H9 (cell line): ENCODE results near the gene JAG2. TPM values are rescaled to one million over a fixed set of nuclear protein-coding genes. Genes with fewer than 3 reads are reported as not detected.

Experiments
- DNase-seq: peaks from one replicate; pipeline ENCODE4 v3.0.0-alpha.2; 2017
- H2AFZ ChIP-seq: one replicate; pipeline ENCODE4 v1.6.1; 2013; ENCODE audit warnings: mild to moderate bottlenecking, low read length, control low read depth, moderate library complexity
- H2AK5ac ChIP-seq: 2 replicates; pipeline ENCODE4 v1.6.1; 2013; ENCODE audit warnings: low read length, control low read depth, mixed read lengths; ENCODE audit not compliant: insufficient read length
- H2BK120ac ChIP-seq: one replicate; pipeline ENCODE4 v1.6.1; 2013; ENCODE audit warnings: low read depth, mild to moderate bottlenecking, low read length, control low read depth, inconsistent platforms; ENCODE audit not compliant: poor library complexity, severe bottlenecking
- H2BK12ac ChIP-seq: 2 replicates; pipeline ENCODE4 v1.6.1; 2013; ENCODE audit warnings: low read length, control low read depth, mixed read lengths, low read depth; ENCODE audit not compliant: insufficient read length
- H2BK15ac ChIP-seq: 2 replicates; pipeline ENCODE4 v1.6.1; 2013; ENCODE audit warnings: low read depth, low read length, control low read depth
- H2BK20ac ChIP-seq: one replicate; pipeline ENCODE4 v1.6.1; 2013; ENCODE audit warnings: low read depth, mild to moderate bottlenecking, low read length, control low read depth, inconsistent platforms; ENCODE audit not compliant: poor library complexity, severe bottlenecking
- H2BK5ac ChIP-seq: 2 replicates; pipeline ENCODE4 v1.6.1; 2013; ENCODE audit warnings: low read length, control low read depth, mixed read lengths; ENCODE audit not compliant: insufficient read length
- H3K14ac ChIP-seq: 2 replicates; pipeline ENCODE4 v1.6.1; 2013; ENCODE audit warnings: low read length, control low read depth; ENCODE audit not compliant: insufficient read depth
- H3K18ac ChIP-seq: 2 replicates; pipeline ENCODE4 v1.6.1; 2013; ENCODE audit warnings: low read depth, mild to moderate bottlenecking, mixed read lengths, low read length, control low read depth; ENCODE audit not compliant: insufficient read length
- H3K23ac ChIP-seq: 2 replicates; pipeline ENCODE4 v1.6.1; 2013; ENCODE audit warnings: low read length, control low read depth, mixed read lengths, low read depth; ENCODE audit not compliant: insufficient read length
- H3K23me2 ChIP-seq: 2 replicates; pipeline ENCODE4 v1.6.1; 2013; ENCODE audit warnings: low read depth, mild to moderate bottlenecking, mixed read lengths, low read length, control low read depth; ENCODE audit not compliant: insufficient read length, poor library complexity, severe bottlenecking
- H3K27ac ChIP-seq: 2 replicates; pipeline ENCODE4 v1.5.1; 2013; ENCODE audit warnings: low read length, control low read depth, mixed read lengths, low read depth; ENCODE audit not compliant: insufficient read length
- H3K27me3 ChIP-seq: 2 replicates; pipeline ENCODE4 v1.6.1; 2013; ENCODE audit warnings: low read length, control low read depth, inconsistent platforms; ENCODE audit not compliant: insufficient read depth
- H3K4ac ChIP-seq: 2 replicates; pipeline ENCODE4 v1.6.1; 2013; ENCODE audit warnings: low read depth, mild to moderate bottlenecking, control low read depth, inconsistent platforms, low read length, moderate library complexity
- H3K4me1 ChIP-seq: 2 replicates; pipeline ENCODE4 v1.6.1; 2013; ENCODE audit warnings: low read length, control low read depth, inconsistent platforms; ENCODE audit not compliant: insufficient read depth
- H3K4me2 ChIP-seq: 2 replicates; pipeline ENCODE4 v1.6.1; 2013; ENCODE audit warnings: low read length, control low read depth, mixed read lengths; ENCODE audit not compliant: insufficient read length, insufficient read depth
- H3K56ac ChIP-seq: 2 replicates; pipeline ENCODE4 v1.6.1; 2013; ENCODE audit warnings: low read depth, mild to moderate bottlenecking, mixed read lengths, low read length, control low read depth; ENCODE audit not compliant: insufficient read length
- H3K79me1 ChIP-seq: 2 replicates; pipeline ENCODE4 v1.6.1; 2013; ENCODE audit warnings: low read depth, mild to moderate bottlenecking, moderate library complexity, low read length, control low read depth, inconsistent platforms; ENCODE audit not compliant: insufficient read depth, poor library complexity, severe bottlenecking
- H3K79me2 ChIP-seq: 2 replicates; pipeline ENCODE4 v1.6.1; 2013; ENCODE audit warnings: low read length, control low read depth, inconsistent platforms; ENCODE audit not compliant: insufficient read depth
- H3K9ac ChIP-seq: 2 replicates; pipeline ENCODE4 v1.6.1; 2013; ENCODE audit warnings: low read length, control low read depth, mixed read lengths; ENCODE audit not compliant: insufficient read length; ENCODE audit errors: extremely low read depth
- H3K9me3 ChIP-seq: one replicate; pipeline ENCODE4 v1.6.1; 2013; ENCODE audit warnings: low read depth, low read length, inconsistent platforms; ENCODE audit not compliant: control insufficient read depth
- H3T11ph ChIP-seq: one replicate; pipeline ENCODE4 v1.6.1; 2013; ENCODE audit warnings: mild to moderate bottlenecking, low read length, control low read depth, inconsistent platforms
- H4K20me1 ChIP-seq: one replicate; pipeline ENCODE4 v1.6.1; 2013; ENCODE audit not compliant: control insufficient read depth, insufficient read length, insufficient read depth
- H4K5ac ChIP-seq: 2 replicates; pipeline ENCODE4 v1.6.1; 2013; ENCODE audit warnings: low read depth, mild to moderate bottlenecking, mixed read lengths, low read length, control low read depth; ENCODE audit not compliant: insufficient read length
- H4K8ac ChIP-seq: replicated peaks from 2 replicates; pipeline ENCODE4 v1.6.1; 2013; ENCODE audit warnings: low read length, control low read depth, mixed read lengths, low read depth; ENCODE audit not compliant: insufficient read length
- H4K91ac ChIP-seq: 2 replicates; pipeline ENCODE4 v1.6.1; 2013; ENCODE audit warnings: low read depth, mild to moderate bottlenecking, moderate library complexity, mixed read lengths, low read length, control low read depth; ENCODE audit not compliant: insufficient read length
- H3K27ac Mint-ChIP-seq, 3 experiments: 2 replicates in 2 of 3; 3 replicates in 1 of 3; pipeline ENCODE4 v1.8.0; 2020 to 2021; ENCODE audit warnings: mixed read lengths in 3 of 3, mild to moderate bottlenecking in 1 of 3, moderate library complexity in 1 of 3
- H3K27me3 Mint-ChIP-seq: 2 replicates; pipeline ENCODE4 v1.8.0; 2021; ENCODE audit warnings: low read depth, mild to moderate bottlenecking, moderate library complexity, mixed read lengths
- H3K36me3 Mint-ChIP-seq, 3 experiments: 2 replicates in 2 of 3; 3 replicates in 1 of 3; pipeline ENCODE4 v1.8.0; 2020 to 2021; ENCODE audit warnings: low read depth in 3 of 3, mixed read lengths in 3 of 3; ENCODE audit not compliant: insufficient read depth in 1 of 3
- H3K4me1 Mint-ChIP-seq, 2 experiments: 2 replicates each; pipeline ENCODE4 v1.8.0; 2020; ENCODE audit warnings: mixed read lengths in 2 of 2
- H3K4me3 Mint-ChIP-seq, 2 experiments: 2 replicates in 1 of 2; 3 replicates in 1 of 2; pipeline ENCODE4 v1.8.0; 2020 to 2021; ENCODE audit warnings: mild to moderate bottlenecking in 2 of 2, mixed read lengths in 2 of 2, moderate library complexity in 1 of 2
- H3K9me3 Mint-ChIP-seq, 2 experiments: 2 replicates in 1 of 2; 3 replicates in 1 of 2; pipeline ENCODE4 v1.8.0; 2020; ENCODE audit warnings: mild to moderate bottlenecking in 2 of 2, mixed read lengths in 2 of 2, moderate library complexity in 1 of 2
- CTCF ChIP-seq: fragments of 200-600 bp; sonication (generic); conservative IDR thresholded peaks from 3 replicates; pipeline ENCODE4 v1.8.0; 2021; ENCODE audit warnings: antibody characterized with exemption, mild to moderate bottlenecking
- WGBS: extraction: QIAGEN DNeasy Blood & Tissue Kit; methylation state at CpG from one replicate; pipeline ENCODE4 v1.1.7; 2013; ENCODE audit warnings: missing lambda C conversion rate, low lambda C conversion rate, mixed read lengths; ENCODE audit not compliant: insufficient read length; ENCODE audit errors: extremely low coverage; 5-methylcytosine and 5-hydroxymethylcytosine counted together
- total RNA-seq: library from RNA; stranded (reverse); gene quantifications from 2 replicates; pipeline ENCODE4 v1.2.1, GENCODE V29; 2021

The JAG2 gene
- total RNA-seq, 1 experiment from 2014 or later = 11.4 TPM

- Histone ChIP-seq H3K18ac (no peak overlapping the region), H2BK20ac (no peak overlapping the region), H3K23ac (no peak overlapping the region), H2BK5ac (no peak overlapping the region), H3K23me2 (no peaks in the 10 kb centered on the region), H2BK12ac (no peak overlapping the region), H3K56ac (no peak overlapping the region), H3K9me3 (no peaks in the 10 kb centered on the region), H4K91ac (no peak overlapping the region), H2AFZ (no peak overlapping the region), H3K4me1 (no peaks in the 10 kb centered on the region; the same call in 1 of the 2 replicates), H2BK15ac (no peak overlapping the region), H3K79me2 (no peaks in the 10 kb centered on the region), H2BK120ac (no peak overlapping the region), H4K20me1 (no peaks in the 10 kb centered on the region), H3K27me3 (no peaks in the 10 kb centered on the region; the same call in 1 of the 2 replicates), H3T11ph (no peak overlapping the region), H3K9ac (no peak overlapping the region), H3K4me2 (peak overlapping the region; percentile 35), H2AK5ac (no peak overlapping the region), H4K5ac (no peak overlapping the region), H3K79me1 (no peaks in the 10 kb centered on the region), H3K4ac (no peak overlapping the region), H3K14ac (no peak overlapping the region), H4K8ac (no peak overlapping the region), H3K27ac (no peak overlapping the region)
- no peak overlapping the region for H3K27ac Mint-ChIP-seq
- peaks cover 45% of the 10 kb centered on the region for H3K27me3 Mint-ChIP-seq
- no peaks in the 10 kb centered on the region for H3K36me3 Mint-ChIP-seq
- no peaks in the 10 kb centered on the region for H3K9me3 Mint-ChIP-seq
- DNase-seq = peak; percentile 78
- H3K4me3 Mint-ChIP-seq = peak overlapping the region; percentile 36 to 58; a peak in 4 of 5 replicates
- peaks cover 15 to 18% of the 10 kb centered on the region in 2 experiments for H3K4me1 Mint-ChIP-seq
- TF ChIP-seq CTCF = no peak
- no CpG with 5 or more reads among the region's 58 CpGs for WGBS
These were observed 27.8 kb upstream of the JAG2 start for GRCh38 chr14:105196265-105196960.
